Heart right ventricle (tissue), 16 donors: ENCODE measurements around the gene FANCE. TPM values are rescaled to one million over a fixed set of nuclear protein-coding genes. Genes with fewer than 3 reads are reported as not detected.
A peak's percentile ranks its signal among the peaks of the same experiment; 100 is the strongest.
"Not testable (repeated sequence)": the region's sequence is repeated elsewhere in the genome, so short reads cannot be mapped to it uniquely, and the experiment has no call there.

Source experiments
- ATAC-seq, 8 donors: fragments of 200-7000 bp; cut with Tn5 transposase; one replicate each; pipeline ENCODE4 v1.9.1; 2020; ENCODE audit warnings: mild to moderate bottlenecking in 8 of 8, moderate library complexity in 8 of 8, moderate number of reproducible peaks in 1 of 8
- DNase-seq, 2 donors: peaks; one replicate each; pipeline ENCODE4 v3.0.0-alpha.2; 2020
- H3K27ac ChIP-seq, 10 donors: fragments of 200-600 bp; sonication (generic) in 2 of 10; one replicate each; pipeline versions ENCODE4 v1.5.0 to v1.8.0; 2020 to 2022; ENCODE audit warnings: mild to moderate bottlenecking in 3 of 10
- H3K27me3 ChIP-seq, 7 donors: fragments of 200-600 bp; one replicate each; pipeline ENCODE4 v1.8.0; 2021 to 2022; ENCODE audit warnings: mild to moderate bottlenecking in 2 of 7
- H3K36me3 ChIP-seq, 9 donors: fragments of 200-600 bp; sonication (generic) in 1 of 9; one replicate each; pipeline versions ENCODE4 v1.5.0 to v1.8.0; 2020 to 2022; ENCODE audit warnings: mild to moderate bottlenecking in 2 of 9
- H3K4me1 ChIP-seq, 9 donors: fragments of 200-600 bp; sonication (generic) in 1 of 9; one replicate each; pipeline versions ENCODE4 v1.5.0 to v1.8.0; 2020 to 2022; ENCODE audit warnings: mild to moderate bottlenecking in 4 of 9
- H3K4me3 ChIP-seq, 10 donors: fragments of 200-600 bp; sonication (generic) in 2 of 10; one replicate each; pipeline versions ENCODE4 v1.5.0 to v1.8.0; 2020 to 2022; ENCODE audit warnings: mild to moderate bottlenecking in 7 of 10, moderate library complexity in 2 of 10
- H3K9me3 ChIP-seq, 11 donors: fragments of 200-600 bp in 10 of 11; sonication (generic) in 2 of 11; one replicate each; pipeline versions ENCODE4 v1.5.0 to v1.8.0; 2013 to 2022; ENCODE audit warnings: mild to moderate bottlenecking in 2 of 11, control low read depth in 1 of 11, moderate library complexity in 1 of 11
- CTCF ChIP-seq, 9 donors: fragments of 200-600 bp; sonication (generic) in 2 of 9; IDR thresholded peaks; one replicate each; pipeline versions ENCODE4 v1.5.0 to v1.8.0; 2021 to 2022; ENCODE audit warnings: antibody characterized with exemption in 9 of 9, mild to moderate bottlenecking in 5 of 9, moderate library complexity in 1 of 9
- WGBS, 2 donors: extraction: QIAGEN DNeasy Blood & Tissue Kit; methylation state at CpG; one replicate each; pipeline ENCODE4 v1.1.7; 2013; ENCODE audit warnings: inconsistent platforms in 1 of 2; 5-methylcytosine and 5-hydroxymethylcytosine counted together
- intact Hi-C, 10 donors: fragments of 100-400 bp; cut with DNase I; formaldehyde crosslinking; loops; one replicate each; pipeline versions ENCODE4 v1.11.1 to v1.14.2; 2022
- polyA plus RNA-seq, 2 donors: library from polyadenylated mRNA; stranded (reverse); fragments of 200-250 nt; gene quantifications; one replicate each; pipeline ENCODE4 v1.2.3, GENCODE V29; 2013
- total RNA-seq, 10 donors: library from RNA; stranded (reverse); fragmentation: NEBNext Ultra II Directional in 3 of 10; extraction: Animal tissue kit (Norgen Biotek cat#: 25700) in 3 of 10; gene quantifications; one replicate each; pipeline versions ENCODE4 v1.2.1 to v1.2.4, GENCODE V29; 2021 to 2023
- donor health status: Arrhythmogenic right ventricular cardiomyopathy.
- donor health status: ischemic (EF 13 %, LVEDD 7.1; RV severe dilation, severe dysfunction).
- donor health status: healthy with polysubstance abuse.
- donor health status: DM: no; HTN: yes; CAD: no.
- donor health status: DM: no; HTN: no; CAD: no.
- donor health status: ischemic (EF 25% LVEDD 6.9; RV normal size, moderate dysfunction).
- donor health status: ischemic (EF 25% LVEDD 5.7; RV mildly dilated, moderate dysfunction).
- donor health status: healthy.
- donor health status: DM: yes; HTN: yes; CAD: no.
- donor health status: Ischemic cardiomyopathy.
- donor health status: ischemic (EF 35%, LVEDD 5.7; RV mildly dilated, moderate dysfunction).
- donor health status: nonischemic (EF 11% LVEDD 7.7; RV severe dilation, severe dysfunction).
- donor health status: DM: yes; HTN: yes; CAD: no.
- donor health status: PGD.
- donor health status: ischemic (EF 29% LVEDD 5.4; RV normal size, mild dysfunction).
- donor health status: nonischemic (EF 23%, LVEDD 6.1; RV moderate dilation, normal function).

Gene FANCE
- total and polyA plus RNA-seq, 12 donors, result 1.5 to 5.3 (median 2.9) TPM

DNA sequence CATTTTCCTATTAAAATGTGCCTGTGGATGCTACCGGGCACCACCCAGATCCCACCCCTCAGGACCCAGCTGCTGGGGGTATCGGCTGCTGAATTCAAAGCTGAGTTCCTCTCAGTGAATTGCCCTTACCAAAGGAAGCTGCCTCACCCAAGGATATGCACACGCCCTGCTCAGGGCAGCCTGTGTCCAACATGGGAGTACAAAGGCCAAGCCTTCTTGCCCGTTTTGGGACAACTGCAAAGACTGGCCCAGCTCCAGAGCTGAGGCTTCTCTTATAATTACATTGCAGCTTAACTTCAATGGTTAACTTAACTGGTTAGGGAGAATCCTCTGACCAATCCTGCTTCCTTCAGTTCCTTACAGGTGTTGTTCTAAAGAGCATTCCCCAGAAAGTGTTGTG lies 19.8 kb upstream of the FANCE start:
- no peak for DNase-seq
- H3K4me3 ChIP-seq, result no peak overlapping the region
- TF ChIP-seq CTCF (IDR thresholded peaks at IDR 0.05), result no peak
- H3K27ac ChIP-seq, result no peak overlapping the region
- H3K4me1 ChIP-seq, result peaks cover 0 to 8% (median 7%) of the 10 kb centered on the region in 9 donors
- WGBS, 2 donors, result 63 to 73% methylated on average over 4 of the region's 4 CpGs
- ATAC-seq, result peak in 1 of 8 donors; percentile 32
- no peaks in the 10 kb centered on the region for H3K27me3 ChIP-seq
- intact Hi-C loops, result no loop called here
- H3K36me3 ChIP-seq, result peaks cover 0 to 8% (median 0%) of the 10 kb centered on the region in 9 donors
- peaks cover 0 to 30% (median 14%) of the 10 kb centered on the region in 11 donors for H3K9me3 ChIP-seq

- peaks cover 0 to 29% (median 14%) of the 10 kb centered on the region in 11 donors for H3K9me3 ChIP-seq
- intact Hi-C loops, H3K4me1 ChIP-seq, H3K4me3 ChIP-seq, DNase-seq, ATAC-seq, H3K27me3 ChIP-seq, H3K36me3 ChIP-seq, H3K27ac ChIP-seq: not testable (repeated sequence)
- WGBS, 2 donors, result 78 to 85% methylated on average over 3 of the region's 3 CpGs
Observed at GRCh38 chr6:35432702-35433101, 19.4 kb upstream of the FANCE start.

DNA sequence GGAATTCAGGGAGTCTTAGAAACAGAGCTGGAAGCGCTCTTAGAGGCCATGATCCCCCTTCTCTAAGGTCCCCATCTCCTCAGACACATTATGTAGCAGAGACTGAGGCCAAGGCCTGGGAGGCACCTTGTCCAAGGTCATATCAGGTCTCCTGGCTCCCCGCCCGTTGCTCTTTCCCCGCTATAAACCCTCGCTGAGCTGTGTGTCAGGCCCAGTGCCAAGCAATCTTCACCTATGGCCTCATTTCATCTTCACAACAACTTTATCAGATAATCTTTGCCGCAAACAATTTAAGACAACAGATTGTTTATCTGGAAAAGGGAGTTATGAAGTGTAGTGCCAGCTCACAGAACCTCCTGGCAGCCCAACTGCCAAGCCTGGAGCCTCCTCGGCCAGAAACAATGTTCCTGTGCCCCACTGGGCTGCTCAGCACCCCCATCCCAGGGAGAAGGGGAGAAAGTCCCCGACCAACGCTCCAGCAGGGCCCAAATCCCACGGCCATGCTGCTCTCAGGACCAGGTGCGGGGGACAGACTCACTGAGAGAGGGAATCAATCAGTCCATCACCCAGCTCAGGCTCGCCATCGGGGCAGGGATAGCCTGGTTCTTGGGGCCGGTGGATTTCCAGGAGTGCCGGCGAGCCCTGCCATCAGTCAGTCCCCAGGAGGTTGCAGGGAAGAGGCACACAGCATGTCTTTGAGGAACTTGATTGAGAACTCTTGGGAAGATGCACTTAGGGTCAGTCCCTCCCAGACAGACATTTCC lies 16.9 kb upstream of the FANCE start:
- Histone ChIP-seq H3K27me3 (no peaks in the 10 kb centered on the region), H3K4me3 (no peak overlapping the region), H3K9me3 (peaks cover 0 to 4% (median 0%) of the 10 kb centered on the region in 11 donors), H3K36me3 (no peaks in the 10 kb centered on the region), H3K27ac (peak overlapping the region in 1 of 10 donors; percentile 17), H3K4me1 (peaks cover 0 to 8% (median 7%) of the 10 kb centered on the region in 9 donors)
- ATAC-seq (peak in 7 of 8 donors; percentile 36 to 74 (median 54)), DNase-seq (peak in 1 of 2 donors; percentile 61)
- intact Hi-C loops, result no loop called here
- no peak for TF ChIP-seq CTCF (IDR thresholded peaks at IDR 0.05)
- 64% methylated on average over 16 of the region's 16 CpGs for WGBS, 2 donors

- no peak for TF ChIP-seq CTCF (IDR thresholded peaks at IDR 0.05)
- WGBS, 2 donors, result 84 to 86% methylated on average over 8 of the region's 8 CpGs
- Histone ChIP-seq H3K27ac (no peak overlapping the region), H3K4me3 (no peak overlapping the region), H3K27me3 (no peaks in the 10 kb centered on the region), H3K9me3 (no peaks in the 10 kb centered on the region), H3K4me1 (peaks cover 0 to 8% (median 7%) of the 10 kb centered on the region in 9 donors), H3K36me3 (no peaks in the 10 kb centered on the region)
- intact Hi-C loops, result no loop called here
- no peak for DNase-seq
- ATAC-seq, result no peak
Observed at GRCh38 chr6:35436071-35436857, 15.9 kb upstream of the FANCE start.

DNA sequence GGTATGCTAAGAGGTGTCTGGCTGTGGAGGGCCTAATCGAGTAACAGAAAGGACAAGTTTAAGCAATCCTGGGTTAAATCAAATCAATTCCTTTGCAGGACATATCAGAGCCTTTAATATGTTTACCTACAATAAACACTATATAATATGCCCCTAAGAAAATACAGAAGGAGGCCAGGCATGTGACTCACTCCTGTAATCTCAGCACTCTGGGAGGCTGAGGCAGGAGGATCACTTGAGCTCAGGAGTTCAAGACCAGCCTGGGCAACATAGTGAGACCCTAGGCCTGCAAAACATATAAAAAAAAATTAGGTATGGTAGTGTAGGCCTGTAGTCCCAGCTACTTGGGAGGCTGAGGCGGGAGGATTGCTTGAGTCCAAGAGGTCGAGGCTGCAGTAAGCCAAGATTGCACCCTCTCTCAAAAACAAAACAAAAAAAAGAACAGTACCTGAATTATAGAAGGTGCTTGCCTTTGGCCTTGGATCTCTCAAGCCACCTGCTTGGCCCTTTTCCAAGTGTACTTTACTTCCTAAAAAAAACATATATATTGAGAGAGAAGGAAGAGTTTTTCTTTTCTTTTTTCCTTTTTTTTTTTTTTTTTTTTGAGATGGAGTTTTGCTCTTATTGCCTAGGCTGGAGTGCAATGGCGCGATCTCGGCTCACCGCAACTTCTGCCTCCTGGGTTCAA lies 13.6 kb upstream of the FANCE start:
- H3K4me3 ChIP-seq, H3K4me1 ChIP-seq, intact Hi-C loops, H3K27ac ChIP-seq, H3K27me3 ChIP-seq, ATAC-seq, H3K36me3 ChIP-seq, H3K9me3 ChIP-seq, DNase-seq: not testable (repeated sequence)
- WGBS, 2 donors, result 97% methylated on average over 7 of the region's 7 CpGs
